Stimulated activated CD8-positive, alpha-beta memory T cell treated with anti-CD3 and anti-CD28 coated beads, Interleukin-12 subunit alpha, Interleukin-12 subunit beta, amount 100 ng/mL, for 1 hour (primary cell): ENCODE measurements around the gene ME3.

Experiments
- DNase-seq: peaks from one replicate; pipeline ENCODE4 v3.0.0-alpha.2; 2020; ENCODE audit warnings: low read depth

ME3 gene

GRCh38 chr11:86672007-86672621, at the start of gene ME3:
Gene ME3, minus strand, starts transcription at chr11:86672616.
- no peak for DNase-seq

- no peak for DNase-seq
These were observed 49.6 kb upstream of the ME3 start for GRCh38 chr11:86722006-86722405.

- DNase-seq, result no peak
These were observed 48.1 kb upstream of the ME3 start for GRCh38 chr11:86720546-86720945.

GRCh38 chr11:86719781-86720463, 47.5 kb upstream of the ME3 start:
- DNase-seq, result no peak

- DNase-seq, result no peak
These were observed 46.6 kb upstream of the ME3 start for GRCh38 chr11:86718999-86719398.

- DNase-seq, result no peak
These were observed 46.1 kb upstream of the ME3 start for GRCh38 chr11:86718521-86718920.

- DNase-seq, result no peak
These were observed 45.5 kb upstream of the ME3 start for GRCh38 chr11:86717817-86718501.

- DNase-seq, result no peak
These were observed 43.2 kb upstream of the ME3 start for GRCh38 chr11:86715611-86716010.

- DNase-seq, result no peak
These were observed 41.1 kb upstream of the ME3 start for GRCh38 chr11:86713552-86713951.

GRCh38 chr11:86710936-86711335, 38.5 kb upstream of the ME3 start:
- no peak for DNase-seq

- DNase-seq, result no peak
These were observed 36.3 kb upstream of the ME3 start for GRCh38 chr11:86708669-86709068.

GRCh38 chr11:86706338-86707131, 34.1 kb upstream of the ME3 start:
- DNase-seq, result no peak

- no peak for DNase-seq
These were observed 32.3 kb upstream of the ME3 start for GRCh38 chr11:86704710-86705109.

- DNase-seq, result no peak
These were observed 31.6 kb upstream of the ME3 start for GRCh38 chr11:86703987-86704386.

GRCh38 chr11:86702220-86702983, 30.0 kb upstream of the ME3 start:
- no peak for DNase-seq

- no peak for DNase-seq
These were observed 26.8 kb upstream of the ME3 start for GRCh38 chr11:86699040-86699791.

GRCh38 chr11:86698639-86699038, 26.2 kb upstream of the ME3 start:
- DNase-seq, result no peak

- DNase-seq, result no peak
These were observed 24.0 kb upstream of the ME3 start for GRCh38 chr11:86696451-86696850.

GRCh38 chr11:86696004-86696403, 23.6 kb upstream of the ME3 start:
- no peak for DNase-seq

- no peak for DNase-seq
These were observed 23.0 kb upstream of the ME3 start for GRCh38 chr11:86695373-86695772.

GRCh38 chr11:86693518-86693917, 21.1 kb upstream of the ME3 start:
- no peak for DNase-seq
